Sigmoid colon (tissue), 7 donors: ENCODE measurements around the gene WRAP73. TPM values are rescaled to one million over a fixed set of nuclear protein-coding genes. Genes with fewer than 3 reads are reported as not detected.

Experiments
- DNase-seq: peaks from one replicate; pipeline ENCODE4 v3.0.0-alpha.2; 2019
- H3K27ac ChIP-seq, 4 donors: fragments of 200-600 bp; sonication (generic); one replicate each; pipeline ENCODE4 v1.5.1; 2016 to 2019; ENCODE audit warnings: mild to moderate bottlenecking in 1 of 4
- H3K27me3 ChIP-seq, 3 donors: fragments of 200-600 bp; sonication (generic); one replicate each; pipeline ENCODE4 v1.5.1; 2019; ENCODE audit warnings: mild to moderate bottlenecking in 1 of 3
- H3K36me3 ChIP-seq, 4 donors: fragments of 200-600 bp; sonication (generic); one replicate each; pipeline ENCODE4 v1.5.1; 2016 to 2019
- H3K4me1 ChIP-seq, 4 donors: fragments of 200-600 bp; sonication (generic); one replicate each; pipeline ENCODE4 v1.5.1; 2017 to 2019
- H3K4me3 ChIP-seq, 4 donors: fragments of 200-600 bp; sonication (generic); one replicate each; pipeline ENCODE4 v1.5.1; 2017 to 2019; ENCODE audit warnings: mild to moderate bottlenecking in 2 of 4, moderate library complexity in 1 of 4
- H3K9me3 ChIP-seq, 4 donors: fragments of 200-600 bp in 3 of 4; sonication (generic) in 3 of 4; one replicate each; pipeline versions ENCODE4 v1.5.1 to v1.6.1; 2013 to 2019
- EP300 ChIP-seq, 4 donors: sonication (generic); formaldehyde crosslinking; IDR thresholded peaks; one replicate each; pipeline ENCODE4 v1.6.1; 2017; ENCODE audit warnings: antibody characterized with exemption in 4 of 4
- POLR2A ChIP-seq, 2 donors: fragments of 450-650 bp; IDR thresholded peaks; one replicate each; pipeline ENCODE4 v1.6.1; 2016; ENCODE audit warnings: antibody characterized with exemption in 2 of 2, mild to moderate bottlenecking in 2 of 2, moderate library complexity in 2 of 2
- POLR2AphosphoS5 ChIP-seq, 4 donors: sonication (generic); formaldehyde crosslinking; IDR thresholded peaks; one replicate each; pipeline ENCODE4 v1.6.1; 2017; ENCODE audit warnings: antibody characterized with exemption in 4 of 4
- WGBS, 2 donors: extraction: QIAGEN DNeasy Blood & Tissue Kit; methylation state at CpG; one replicate each; pipeline ENCODE4 v1.1.7; 2013; 5-methylcytosine and 5-hydroxymethylcytosine counted together
- intact Hi-C: fragments of 100-400 bp; cut with DNase I; formaldehyde crosslinking; loops from one replicate; pipeline ENCODE4 v1.15.1; 2023
- polyA plus RNA-seq, 3 donors: library from polyadenylated mRNA; stranded (reverse); fragments of 200-250 nt; gene quantifications; one replicate each; pipeline ENCODE4 v1.2.3, GENCODE V29; 2013
- total RNA-seq, 4 donors: library from RNA; depleted of rRNA; stranded (reverse); fragments of >200 nt; gene quantifications; one replicate each; pipeline ENCODE4 v1.1.0, GENCODE V29; 2016
- TF ChIP-seq, protein P1 (sequence below), 4 experiments: fragments of 450-650 bp in 3 of 4; fragments of 200-600 bp in 1 of 4; IDR thresholded peaks; one replicate each; pipeline ENCODE4 v1.5.1; 2016 to 2019; ENCODE audit warnings: antibody characterized with exemption in 4 of 4, mild to moderate bottlenecking in 3 of 4, moderate library complexity in 2 of 4
- donor health status: healthy with polysubstance abuse.
- donor health status: Bipolar disorder and iron deficiency.
- donor health status: healthy.

The WRAP73 gene
- total and polyA plus RNA-seq, 7 donors, result 11.4 to 24.2 (median 17.2) TPM

DNA sequence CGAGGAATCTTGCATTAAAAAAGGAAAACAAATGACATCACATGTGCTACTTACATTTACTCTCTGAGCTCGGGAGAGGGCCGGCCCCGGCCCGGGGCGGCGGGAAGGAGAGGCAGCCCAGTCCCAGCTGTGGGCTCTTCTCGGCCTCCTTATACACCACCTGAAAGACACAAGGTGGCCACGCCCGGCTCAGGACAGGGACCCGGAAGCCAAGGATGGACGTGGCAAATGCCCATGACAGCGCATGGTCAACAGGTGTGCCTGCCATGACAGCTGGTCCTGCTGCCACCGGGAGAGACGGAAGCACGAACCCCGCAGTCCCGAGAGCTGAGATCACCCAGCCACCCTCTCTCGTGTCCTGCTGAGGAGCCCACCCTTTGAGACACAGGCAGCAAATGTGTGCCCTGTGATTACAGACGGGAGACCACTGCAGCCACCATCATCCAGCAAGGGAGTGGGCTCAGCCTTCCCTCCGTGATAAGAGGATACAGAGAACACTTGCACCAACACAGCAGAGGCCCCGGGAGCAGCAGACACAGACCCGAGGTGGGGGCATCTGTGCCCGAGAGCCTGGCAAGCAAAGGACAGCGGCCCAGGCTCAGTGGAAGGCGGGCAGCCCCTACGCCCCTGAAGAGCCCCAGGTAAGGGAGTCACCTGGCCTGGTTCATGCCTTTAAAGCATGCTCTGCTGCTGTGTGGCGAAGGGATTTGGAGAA is 16.4 kb downstream of the WRAP73 start:
- DNase-seq, result no peak
- no peak overlapping the region for H3K4me3 ChIP-seq
- H3K9me3 ChIP-seq, result no peaks in the 10 kb centered on the region
- WGBS, 2 donors, result 95% methylated on average over 28 of the region's 28 CpGs
- H3K27ac ChIP-seq, result no peak overlapping the region
- intact Hi-C loops, result no loop called here
- peaks cover 28 to 100% (median 63%) of the 10 kb centered on the region in 4 donors for H3K36me3 ChIP-seq
- no peaks in the 10 kb centered on the region for H3K4me1 ChIP-seq
- no peaks in the 10 kb centered on the region for H3K27me3 ChIP-seq
- no peak for TF ChIP-seq POLR2AphosphoS5 (IDR thresholded peaks at IDR 0.05)
- no peak for TF ChIP-seq POLR2A (IDR thresholded peaks at IDR 0.05)
- TF ChIP-seq, protein P1, sequence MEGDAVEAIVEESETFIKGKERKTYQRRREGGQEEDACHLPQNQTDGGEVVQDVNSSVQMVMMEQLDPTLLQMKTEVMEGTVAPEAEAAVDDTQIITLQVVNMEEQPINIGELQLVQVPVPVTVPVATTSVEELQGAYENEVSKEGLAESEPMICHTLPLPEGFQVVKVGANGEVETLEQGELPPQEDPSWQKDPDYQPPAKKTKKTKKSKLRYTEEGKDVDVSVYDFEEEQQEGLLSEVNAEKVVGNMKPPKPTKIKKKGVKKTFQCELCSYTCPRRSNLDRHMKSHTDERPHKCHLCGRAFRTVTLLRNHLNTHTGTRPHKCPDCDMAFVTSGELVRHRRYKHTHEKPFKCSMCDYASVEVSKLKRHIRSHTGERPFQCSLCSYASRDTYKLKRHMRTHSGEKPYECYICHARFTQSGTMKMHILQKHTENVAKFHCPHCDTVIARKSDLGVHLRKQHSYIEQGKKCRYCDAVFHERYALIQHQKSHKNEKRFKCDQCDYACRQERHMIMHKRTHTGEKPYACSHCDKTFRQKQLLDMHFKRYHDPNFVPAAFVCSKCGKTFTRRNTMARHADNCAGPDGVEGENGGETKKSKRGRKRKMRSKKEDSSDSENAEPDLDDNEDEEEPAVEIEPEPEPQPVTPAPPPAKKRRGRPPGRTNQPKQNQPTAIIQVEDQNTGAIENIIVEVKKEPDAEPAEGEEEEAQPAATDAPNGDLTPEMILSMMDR (IDR thresholded peaks at IDR 0.05), result no peak
- no peak for TF ChIP-seq EP300 (IDR thresholded peaks at IDR 0.05)

DNA sequence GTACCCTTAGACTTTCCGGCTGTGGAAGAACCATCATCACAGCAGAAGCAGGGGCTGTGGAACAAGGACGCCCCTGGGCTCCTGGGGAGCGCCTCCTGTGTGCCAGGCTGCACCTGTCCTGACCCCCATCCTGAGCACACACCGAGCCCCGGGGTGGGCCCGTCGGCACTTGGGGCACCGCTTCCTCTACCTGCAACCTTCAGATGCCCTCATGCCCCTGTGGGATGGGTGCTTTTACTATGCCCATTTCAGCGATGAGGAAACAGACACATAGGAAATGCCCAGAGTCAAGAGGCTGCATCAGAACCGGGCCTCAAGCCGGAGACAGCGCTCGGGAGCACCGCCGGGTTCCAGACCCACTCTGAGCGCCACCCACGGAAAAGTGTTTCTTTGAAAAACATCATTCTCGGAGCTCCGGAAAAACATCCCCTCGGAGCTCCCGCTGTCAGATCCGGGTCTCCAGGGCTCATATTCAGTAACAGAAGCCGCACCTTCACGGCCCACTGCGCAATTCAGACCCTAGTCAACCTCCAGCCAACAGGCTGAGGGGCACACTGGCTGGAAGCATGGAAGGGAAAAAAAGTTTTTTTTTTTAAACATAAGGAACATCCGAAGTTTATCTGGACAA is 17.1 kb downstream of the WRAP73 start:
- Histone ChIP-seq H3K27ac (no peak overlapping the region), H3K4me3 (no peak overlapping the region), H3K27me3 (no peaks in the 10 kb centered on the region), H3K9me3 (no peaks in the 10 kb centered on the region), H3K4me1 (no peaks in the 10 kb centered on the region), H3K36me3 (peaks cover 32 to 100% (median 61%) of the 10 kb centered on the region in 4 donors)
- intact Hi-C loops, result no loop called here
- TF ChIP-seq, protein P1 (IDR thresholded peaks at IDR 0.05), result no peak
- TF ChIP-seq POLR2AphosphoS5 (IDR thresholded peaks at IDR 0.05), result no peak
- TF ChIP-seq POLR2A (IDR thresholded peaks at IDR 0.05), result no peak
- no peak for TF ChIP-seq EP300 (IDR thresholded peaks at IDR 0.05)
- WGBS, 2 donors, result 95 to 97% methylated on average over 26 of the region's 26 CpGs
- DNase-seq, result no peak

GRCh38 chr1:3632298-3632697 is 17.6 kb downstream of the WRAP73 start:
- H3K9me3 ChIP-seq, result no peaks in the 10 kb centered on the region
- intact Hi-C loops, result no loop called here
- H3K27me3 ChIP-seq, result no peaks in the 10 kb centered on the region
- no peaks in the 10 kb centered on the region for H3K4me1 ChIP-seq
- TF ChIP-seq EP300 (IDR thresholded peaks at IDR 0.05) (no peak), POLR2A (IDR thresholded peaks at IDR 0.05) (no peak), POLR2AphosphoS5 (IDR thresholded peaks at IDR 0.05) (no peak)
- TF ChIP-seq, protein P1 (IDR thresholded peaks at IDR 0.05), result no peak
- no peak overlapping the region for H3K27ac ChIP-seq
- peaks cover 31 to 100% (median 62%) of the 10 kb centered on the region in 4 donors for H3K36me3 ChIP-seq
- 95 to 97% methylated on average over 17 of the region's 17 CpGs for WGBS, 2 donors
- no peak overlapping the region for H3K4me3 ChIP-seq
- DNase-seq, result no peak

DNA sequence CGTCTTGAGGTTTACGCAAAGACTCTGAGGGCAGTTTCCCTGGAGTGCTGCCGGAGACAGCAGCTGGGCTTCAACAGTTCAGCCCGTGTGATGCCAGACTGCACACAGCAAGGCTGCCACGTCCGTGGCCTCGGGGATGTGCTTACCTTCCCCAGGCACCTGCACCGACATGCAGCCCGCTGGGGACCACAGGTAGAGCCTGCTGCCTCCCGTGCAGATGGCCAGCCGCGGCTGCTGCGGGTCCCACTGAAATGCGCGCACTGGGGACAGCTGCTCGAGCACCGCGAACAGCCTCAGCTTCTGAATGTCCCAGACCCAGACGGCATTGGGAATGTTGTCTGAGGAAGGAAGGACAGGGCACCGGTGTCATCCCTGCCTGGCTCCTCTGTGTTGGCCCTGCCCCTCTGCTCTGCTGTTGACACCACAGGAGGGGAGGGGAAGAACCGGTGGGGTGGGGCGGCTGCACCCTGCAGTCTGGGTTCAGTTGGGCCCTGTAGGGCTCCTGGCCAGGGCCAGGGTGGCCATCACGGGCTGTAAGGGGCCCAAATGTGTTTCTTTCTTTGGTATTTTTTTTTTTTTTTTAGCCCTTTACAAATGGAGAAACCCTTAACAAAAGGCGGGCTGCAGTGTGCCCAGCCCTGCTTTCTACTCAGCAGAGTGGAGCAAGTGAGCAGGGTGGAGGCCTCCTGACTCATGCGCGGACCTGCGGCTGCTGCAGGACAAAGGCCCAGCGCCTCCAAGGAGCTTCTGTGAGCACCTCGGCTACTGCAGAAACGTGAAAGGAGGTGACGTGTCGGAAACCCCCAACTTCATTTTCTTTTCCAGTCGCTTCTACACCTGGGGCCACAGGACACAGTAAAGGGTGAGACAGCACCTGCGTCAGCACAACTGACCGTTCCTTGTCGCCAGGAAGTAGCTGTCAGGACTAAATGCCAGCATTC is 18.3 kb downstream of the WRAP73 start:
- no peak for TF ChIP-seq POLR2AphosphoS5 (IDR thresholded peaks at IDR 0.05)
- TF ChIP-seq, protein P1 (IDR thresholded peaks at IDR 0.05), result no peak
- Histone ChIP-seq H3K36me3 (peaks cover 26 to 100% (median 56%) of the 10 kb centered on the region in 4 donors), H3K9me3 (no peaks in the 10 kb centered on the region), H3K4me1 (peaks cover 0 to under 1% (median 0%) of the 10 kb centered on the region in 4 donors), H3K4me3 (no peak overlapping the region), H3K27ac (no peak overlapping the region), H3K27me3 (no peaks in the 10 kb centered on the region)
- intact Hi-C loops, result no loop called here
- DNase-seq, result peak; percentile 61
- WGBS, 2 donors, result 91 to 93% methylated on average over 36 of the region's 36 CpGs
